Lower leg skin (tissue), 4 donors: Measurements from ENCODE around the gene BIN2. TPM values are rescaled to one million over a fixed set of nuclear protein-coding genes. Genes with fewer than 3 reads are reported as not detected.

Experiments used
- DNase-seq, 2 donors: peaks; one replicate each; pipeline ENCODE4 v3.0.0-alpha.2; 2019; ENCODE audit warnings: low spot score in 2 of 2
- H3K4me3 ChIP-seq: fragments of 200-600 bp; sonication (generic); 2 replicates; pipeline ENCODE4 v1.5.1; 2017; ENCODE audit warnings: mild to moderate bottlenecking, low read depth; ENCODE audit not compliant: poor library complexity, severe bottlenecking
- CTCF ChIP-seq, 3 donors: fragments of 450-650 bp; IDR thresholded peaks; one replicate each; pipeline ENCODE4 v1.5.1; 2016; ENCODE audit warnings: antibody characterized with exemption in 3 of 3, mild to moderate bottlenecking in 3 of 3, moderate library complexity in 2 of 3
- POLR2A ChIP-seq, 2 donors: fragments of 450-650 bp; IDR thresholded peaks; one replicate each; pipeline ENCODE4 v1.6.1; 2016 to 2017; ENCODE audit warnings: antibody characterized with exemption in 2 of 2, mild to moderate bottlenecking in 1 of 2, moderate library complexity in 1 of 2
- WGBS, 2 donors: methylation state at CpG; one replicate each; pipeline ENCODE4 v1.1.5; 2018; 5-methylcytosine and 5-hydroxymethylcytosine counted together
- intact Hi-C: fragments of 100-400 bp; cut with DNase I; formaldehyde crosslinking; loops from one replicate; pipeline ENCODE4 v1.15.0; 2023; ENCODE audit warnings: low total_unique reads
- total RNA-seq, 4 donors: library from RNA; depleted of rRNA; stranded (reverse); fragments of >200 nt; gene quantifications; one replicate each; pipeline ENCODE4 v1.1.0, GENCODE V29; 2016

The BIN2 gene
- total RNA-seq, 4 donors from 2014 or later = 0.38 to 2.4 (median 0.94) TPM

DNA sequence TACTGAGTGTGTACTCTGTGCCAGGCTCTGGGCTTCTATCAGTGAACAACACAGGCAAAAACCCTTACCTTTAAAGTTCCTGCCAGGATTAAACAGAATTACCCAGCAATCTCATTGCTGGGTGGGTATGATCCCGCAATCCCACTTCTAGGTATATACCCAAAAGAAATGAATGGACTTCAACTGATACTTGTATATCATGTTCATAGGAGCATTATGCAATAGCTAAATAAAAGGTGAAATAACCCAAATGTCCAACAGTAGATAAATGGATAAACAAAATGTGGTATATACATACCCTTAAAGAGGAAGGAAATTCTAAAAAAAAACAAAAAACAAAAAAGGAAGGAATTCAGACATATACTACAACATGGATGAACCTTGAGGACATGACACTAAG, 70.7 kb downstream of the BIN2 start:
- 100% methylated on average over 1 of the region's 1 CpG for WGBS, 2 donors
- TF ChIP-seq CTCF (IDR thresholded peaks at IDR 0.05) = no peak
- TF ChIP-seq POLR2A (IDR thresholded peaks at IDR 0.05) = no peak
- DNase-seq = no peak
- H3K4me3 ChIP-seq = no peak overlapping the region
- intact Hi-C loops = no loop called here

- intact Hi-C loops = no loop called here
- no peak overlapping the region for H3K4me3 ChIP-seq
- TF ChIP-seq CTCF (IDR thresholded peaks at IDR 0.05) (no peak), POLR2A (IDR thresholded peaks at IDR 0.05) (no peak)
- no peak for DNase-seq
- 71 to 80% methylated on average over 14 of the region's 14 CpGs for WGBS, 2 donors
Measured at GRCh38 chr12:51247523-51248206, 76.3 kb downstream of the BIN2 start.

DNA sequence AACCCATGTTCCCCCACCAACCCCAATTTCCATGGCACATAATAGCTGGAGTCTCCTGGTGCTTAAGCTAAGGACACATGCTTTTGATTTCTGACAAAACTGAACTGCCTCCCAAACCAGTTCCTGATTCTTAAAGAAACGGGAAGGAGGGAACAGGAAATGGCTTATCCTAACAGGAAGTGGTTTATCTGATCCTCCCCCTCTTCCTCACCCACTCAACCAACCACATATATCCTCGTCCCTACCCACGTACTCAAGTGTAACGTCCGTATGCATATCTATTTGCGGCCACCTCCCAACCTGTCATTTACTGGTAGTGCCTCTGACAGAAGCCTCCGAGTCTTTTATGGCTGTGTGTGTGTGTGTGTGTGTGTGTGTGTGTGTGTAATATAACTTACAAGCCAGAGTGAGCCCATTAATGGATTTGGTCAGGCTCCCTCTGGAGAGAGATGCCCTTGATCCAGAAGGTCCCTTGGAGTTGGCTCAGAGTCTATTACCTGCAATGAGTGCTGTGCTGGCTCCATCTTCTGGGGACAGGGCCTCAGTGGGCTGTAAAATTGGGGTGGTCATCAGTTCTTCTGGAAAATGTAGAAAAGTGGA, 77.6 kb downstream of the BIN2 start:
- DNase-seq = no peak
- TF ChIP-seq POLR2A (IDR thresholded peaks at IDR 0.05) = no peak
- H3K4me3 ChIP-seq = no peak overlapping the region
- intact Hi-C loops = no loop called here
- WGBS, 2 donors = 42 to 58% methylated on average over 7 of the region's 7 CpGs

GRCh38 chr12:51245476-51246253, 78.3 kb downstream of the BIN2 start:
- intact Hi-C loops = no loop called here

DNA sequence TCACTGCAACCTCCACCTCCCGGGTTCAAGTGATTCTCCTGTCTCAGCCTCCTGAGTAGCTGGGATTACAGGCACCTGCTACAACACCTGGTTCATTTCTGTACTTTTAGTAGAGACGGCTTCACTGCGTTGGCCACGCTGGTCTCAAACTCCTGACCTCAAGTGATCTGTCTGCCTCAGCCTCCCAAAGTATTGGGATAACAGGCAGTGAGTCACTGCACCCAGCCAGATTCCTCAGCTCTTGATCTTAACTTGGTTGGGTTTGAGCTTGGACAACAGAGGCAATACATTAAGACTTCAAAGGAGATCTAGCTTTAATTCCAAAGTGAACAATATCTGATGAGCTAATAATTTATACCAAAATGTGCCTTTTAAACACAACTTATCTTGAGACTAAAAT, 79.7 kb downstream of the BIN2 start:
- no peak overlapping the region for H3K4me3 ChIP-seq
- 70 to 91% methylated on average over 4 of the region's 4 CpGs for WGBS, 2 donors
- intact Hi-C loops = no loop called here
- no peak for DNase-seq
- no peak for TF ChIP-seq POLR2A (IDR thresholded peaks at IDR 0.05)
- TF ChIP-seq CTCF (IDR thresholded peaks at IDR 0.05) = no peak

More at GRCh38 chr12:51245476-51246253, 78.3 kb downstream of the BIN2 start:
- no peak for DNase-seq
- TF ChIP-seq POLR2A (IDR thresholded peaks at IDR 0.05) = no peak
- TF ChIP-seq CTCF (IDR thresholded peaks at IDR 0.05) = no peak
- WGBS, 2 donors = 86 to 91% methylated on average over 11 of the region's 11 CpGs
- H3K4me3 ChIP-seq = no peak overlapping the region

GRCh38 chr12:51242876-51243275, 81.1 kb downstream of the BIN2 start:
- intact Hi-C loops = no loop called here
- no peak for DNase-seq
- TF ChIP-seq CTCF (IDR thresholded peaks at IDR 0.05) = no peak
- TF ChIP-seq POLR2A (IDR thresholded peaks at IDR 0.05) = no peak
- H3K4me3 ChIP-seq = no peak overlapping the region
- 60 to 69% methylated on average over 7 of the region's 7 CpGs for WGBS, 2 donors
